WERI-Rb-1 (cell line): ENCODE results near the gene RNF103.

Experiments used
- DNase-seq: peaks from one replicate; pipeline ENCODE4 v3.0.0-alpha.2; 2020
- H3K27ac ChIP-seq: fragments of 250-450 bp; sonication (Bioruptor Pico); 2 replicates; pipeline ENCODE4 v1.5.1; 2020; ENCODE audit warnings: mild to moderate bottlenecking, moderate library complexity
- H3K27me3 ChIP-seq: fragments of 250-450 bp; sonication (Bioruptor Pico); 2 replicates; pipeline ENCODE4 v1.5.1; 2021; ENCODE audit warnings: mild to moderate bottlenecking, low read depth, moderate library complexity; ENCODE audit not compliant: insufficient read depth, severe bottlenecking
- H3K36me3 ChIP-seq: fragments of 250-450 bp; sonication (Bioruptor Pico); 2 replicates; pipeline ENCODE4 v1.5.1; 2020; ENCODE audit warnings: mild to moderate bottlenecking, moderate library complexity
- H3K4me3 ChIP-seq: 2 replicates; pipeline ENCODE4 v1.5.1; 2011; ENCODE audit warnings: low read depth, mild to moderate bottlenecking, control low read depth, low read length
- H3K9me3 ChIP-seq: fragments of 250-450 bp; sonication (Bioruptor Pico); 2 replicates; pipeline ENCODE4 v1.5.1; 2021; ENCODE audit warnings: mild to moderate bottlenecking, moderate library complexity; ENCODE audit not compliant: severe bottlenecking
- CTCF ChIP-seq: IDR thresholded peaks from 2 replicates; pipeline ENCODE4 v1.5.1; 2011; ENCODE audit warnings: low read depth, mild to moderate bottlenecking, control low read depth, inconsistent platforms, low read length

The RNF103 gene

GRCh38 chr2:86631846-86632485 lies 8.3 kb upstream of the RNF103 start:
- Histone ChIP-seq H3K9me3 (no peaks in the 10 kb centered on the region), H3K36me3 (no peaks in the 10 kb centered on the region), H3K27ac (no peak overlapping the region), H3K4me3 (no peak overlapping the region), H3K27me3 (no peaks in the 10 kb centered on the region)
- TF ChIP-seq CTCF: no peak
- DNase-seq: no peak

- no peak overlapping the region for H3K27ac ChIP-seq
- TF ChIP-seq CTCF: no peak
These were observed 4.4 kb upstream of the RNF103 start for GRCh38 chr2:86628091-86628522.

GRCh38 chr2:86627550-86627949 lies 3.9 kb upstream of the RNF103 start:
- Histone ChIP-seq H3K36me3 (no peaks in the 10 kb centered on the region), H3K27me3 (no peaks in the 10 kb centered on the region)
- no peak for TF ChIP-seq CTCF

More at GRCh38 chr2:86628091-86628522, 4.4 kb upstream of the RNF103 start:
- Histone ChIP-seq H3K36me3 (no peaks in the 10 kb centered on the region), H3K4me3 (no peak overlapping the region), H3K9me3 (no peaks in the 10 kb centered on the region), H3K27me3 (no peaks in the 10 kb centered on the region)
- no peak for DNase-seq

GRCh38 chr2:86625096-86625495 lies 1.4 kb upstream of the RNF103 start:
- TF ChIP-seq CTCF: no peak
- no peaks in the 10 kb centered on the region for H3K27me3 ChIP-seq
- H3K36me3 ChIP-seq: peaks cover 2% of the 10 kb centered on the region
- DNase-seq: no peak
- no peak overlapping the region for H3K27ac ChIP-seq
- no peak overlapping the region for H3K4me3 ChIP-seq
- no peaks in the 10 kb centered on the region for H3K9me3 ChIP-seq

More at GRCh38 chr2:86627550-86627949, 3.9 kb upstream of the RNF103 start:
- Histone ChIP-seq H3K4me3 (no peak overlapping the region), H3K9me3 (no peaks in the 10 kb centered on the region), H3K27ac (no peak overlapping the region)
- DNase-seq: no peak

GRCh38 chr2:86624267-86624547 lies 542 bp upstream of the RNF103 start:
- Histone ChIP-seq H3K4me3 (peak overlapping the region; percentile 95), H3K36me3 (peaks cover 11% of the 10 kb centered on the region), H3K27me3 (no peaks in the 10 kb centered on the region), H3K9me3 (no peaks in the 10 kb centered on the region), H3K27ac (peak overlapping the region; percentile 93)
- no peak for DNase-seq
- no peak for TF ChIP-seq CTCF

- H3K9me3 ChIP-seq: no peaks in the 10 kb centered on the region
- H3K27ac ChIP-seq: peak overlapping the region; percentile 93
- peak; percentile 44 for DNase-seq
- H3K36me3 ChIP-seq: peaks cover 21% of the 10 kb centered on the region
- H3K27me3 ChIP-seq: no peaks in the 10 kb centered on the region
- no peak for TF ChIP-seq CTCF
- peak overlapping the region; percentile 95 for H3K4me3 ChIP-seq
These were observed 597 bp downstream of the RNF103 start for GRCh38 chr2:86623043-86623493.
